ENCODE measurements around the gene FGF8. TPM values are rescaled to one million over a fixed set of nuclear protein-coding genes. Genes with fewer than 3 reads are reported as not detected.

The FGF8 gene
- total RNA-seq, 1 donor from 2014 or later: not detected

- intact Hi-C loops (cut with DNase I): loop anchor here (5.0 kb wide), 2 partner anchors 34 to 571 kb away; partner anchors contain the start of gene OGA
- ATAC-seq (no peak), DNase-seq (ENCODE audit: missing footprints) (no peak)
These were observed 7.8 kb upstream of the FGF8 start for GRCh38 chr10:101783736-101784118.

DNA sequence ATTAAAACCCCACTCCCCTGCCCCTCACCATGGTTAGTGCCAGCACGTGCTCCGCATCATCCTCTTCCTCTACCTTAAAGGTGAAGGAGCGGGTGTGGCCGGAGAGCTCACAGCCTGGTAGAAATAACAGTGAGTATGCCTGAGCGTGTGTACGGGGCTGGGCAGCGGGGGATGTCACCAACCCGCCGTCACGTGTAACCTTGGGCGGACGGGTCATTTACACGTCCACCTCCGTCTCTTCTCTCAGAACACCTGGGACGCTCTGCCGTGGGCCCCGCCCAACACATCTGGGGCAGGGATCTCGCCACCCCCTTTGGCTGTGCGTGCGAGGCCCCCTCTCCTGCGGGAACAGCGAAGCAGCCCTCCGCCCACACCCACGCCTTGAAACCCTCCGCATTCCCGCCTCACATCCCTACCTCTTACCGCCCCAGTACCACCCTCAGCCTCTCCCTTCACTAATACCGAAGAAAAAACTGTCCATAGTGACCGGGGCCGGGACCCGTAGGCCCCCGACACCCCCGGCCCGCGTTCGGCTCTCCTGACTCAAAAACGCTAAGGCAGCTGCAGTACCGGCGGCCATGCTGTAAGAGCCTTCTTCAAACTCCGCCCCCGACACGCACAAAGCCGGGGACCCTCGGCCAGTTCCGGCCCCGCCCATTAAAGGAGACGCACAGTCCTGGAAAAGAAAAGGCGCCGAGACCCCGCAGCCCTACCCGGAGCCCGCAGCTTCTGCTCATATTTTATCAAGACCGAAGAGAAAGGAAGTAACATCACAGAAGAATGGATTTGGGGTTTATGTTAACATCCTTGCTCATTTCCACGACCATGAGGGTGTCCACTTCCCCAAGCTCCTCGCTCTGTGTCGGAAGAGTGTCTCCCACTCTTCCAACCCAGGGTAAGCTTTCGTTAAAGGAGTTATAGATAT, 7.2 kb upstream of the FGF8 start, which contains the start of gene NPM3:
TSS of gene NPM3 (minus strand) at position 636 of the 925 bp plus-strand sequence. CDS start at position 580, 56 bp downstream.
- DNase-seq (ENCODE audit: missing footprints) (peak; percentile 92), ATAC-seq (peak; percentile 69)
- intact Hi-C loops (cut with DNase I): loop anchor here (5.0 kb wide), 2 partner anchors 34 to 571 kb away; partner anchors contain the start of gene OGA

DNA sequence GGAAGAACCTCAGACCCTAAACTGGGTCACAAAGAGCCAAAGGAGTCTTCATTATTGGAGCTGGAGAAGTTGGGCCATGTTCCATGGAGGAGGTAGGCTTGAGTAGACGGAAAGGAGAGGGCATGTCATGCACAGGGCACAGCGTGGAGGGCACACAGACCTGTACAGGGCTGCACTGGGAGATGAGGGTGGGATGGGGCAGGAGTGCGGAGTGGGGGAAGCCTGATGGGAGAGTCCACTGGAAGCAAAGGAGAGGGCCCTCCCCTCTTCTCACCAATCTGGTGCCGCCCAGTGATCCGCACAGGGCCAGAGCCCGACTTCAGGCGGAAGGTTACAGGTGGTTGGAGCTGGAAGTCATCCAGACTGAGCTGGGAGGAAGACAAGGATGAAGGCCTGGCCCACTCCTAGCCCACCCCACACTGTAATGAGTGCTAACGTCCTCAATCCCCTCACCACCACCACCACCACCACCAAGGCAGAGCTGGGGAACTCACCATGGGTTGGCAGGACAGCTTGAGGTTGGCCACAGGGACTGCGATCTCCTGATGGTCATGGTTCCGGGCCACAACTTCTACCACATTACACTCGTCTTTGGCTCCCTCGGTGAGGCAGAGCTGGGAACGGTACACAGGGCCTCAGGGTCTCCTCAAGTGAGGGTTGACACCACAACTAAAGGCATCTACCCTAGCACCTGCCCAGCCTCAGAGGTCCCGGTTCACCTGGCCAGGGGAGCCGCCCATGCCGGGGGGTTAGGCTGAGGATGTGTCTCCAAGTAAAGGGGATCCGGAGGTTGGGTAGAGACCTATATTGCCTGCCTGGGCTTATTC, 6.3 kb upstream of the FGF8 start:
- no peak for ATAC-seq
- no peak for DNase-seq (ENCODE audit: missing footprints)
- intact Hi-C loops (cut with DNase I): loop anchor here (5.0 kb wide), 2 partner anchors 35 to 570 kb away; partner anchors contain the start of gene OGA

GRCh38 chr10:101781655-101781983, 5.7 kb upstream of the FGF8 start:
- intact Hi-C loops (cut with DNase I): loop anchor here (5.0 kb wide), 2 partner anchors 36 to 569 kb away; partner anchors contain the start of gene OGA
- DNase-seq (ENCODE audit: missing footprints): no peak
- no peak for ATAC-seq

- ATAC-seq (no peak), DNase-seq (ENCODE audit: missing footprints) (peak; percentile 80)
- intact Hi-C loops (cut with DNase I): loop anchor here (1.0 to 5.0 kb wide), 3 partner anchors 36 to 569 kb away; partner anchors contain the start of gene OGA
These were observed 5.1 kb upstream of the FGF8 start for GRCh38 chr10:101780818-101781654.

DNA sequence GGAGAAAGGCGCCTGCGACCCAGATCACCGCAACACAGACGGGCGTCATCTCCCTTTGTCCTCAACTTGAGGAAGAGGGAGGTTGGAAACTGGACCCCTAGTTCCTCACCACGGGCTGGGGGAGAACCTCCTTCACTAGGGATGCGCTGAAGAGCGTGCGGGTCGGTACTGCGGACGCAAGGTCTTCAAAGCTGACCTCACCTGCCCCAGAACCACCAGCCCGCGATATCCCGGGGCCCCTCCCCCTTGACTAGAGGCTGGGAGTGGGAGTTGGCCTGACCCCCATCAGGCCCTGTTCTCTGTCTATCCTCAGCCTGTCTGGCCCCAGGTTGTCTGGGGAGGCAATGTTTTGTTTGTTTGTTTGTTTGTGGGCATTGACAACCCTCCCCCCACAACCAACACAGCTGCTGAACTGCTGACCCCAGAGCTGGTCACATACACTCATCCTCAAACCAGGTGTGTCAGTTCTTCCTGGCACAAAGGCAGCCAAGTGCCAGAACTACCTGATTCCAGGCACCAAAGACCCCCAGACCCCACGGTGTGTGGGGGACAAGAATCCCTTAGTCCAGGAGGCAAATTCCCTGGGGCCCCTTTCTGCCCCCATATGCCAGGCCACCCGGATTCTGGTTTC, 4.4 kb upstream of the FGF8 start:
- DNase-seq (ENCODE audit: missing footprints) (no peak), ATAC-seq (peak; percentile 3)
- intact Hi-C loops (cut with DNase I): loop anchor here (1.0 to 5.0 kb wide), 3 partner anchors 37 to 568 kb away; partner anchors contain the start of gene OGA

GRCh38 chr10:101779544-101780186, 3.8 kb upstream of the FGF8 start:
- intact Hi-C loops (cut with DNase I): loop anchor here (1.0 to 5.0 kb wide), 3 partner anchors 38 to 567 kb away; partner anchors contain the start of gene OGA
- DNase-seq (ENCODE audit: missing footprints) (peak; percentile 92), ATAC-seq (peak; percentile 76)

DNA sequence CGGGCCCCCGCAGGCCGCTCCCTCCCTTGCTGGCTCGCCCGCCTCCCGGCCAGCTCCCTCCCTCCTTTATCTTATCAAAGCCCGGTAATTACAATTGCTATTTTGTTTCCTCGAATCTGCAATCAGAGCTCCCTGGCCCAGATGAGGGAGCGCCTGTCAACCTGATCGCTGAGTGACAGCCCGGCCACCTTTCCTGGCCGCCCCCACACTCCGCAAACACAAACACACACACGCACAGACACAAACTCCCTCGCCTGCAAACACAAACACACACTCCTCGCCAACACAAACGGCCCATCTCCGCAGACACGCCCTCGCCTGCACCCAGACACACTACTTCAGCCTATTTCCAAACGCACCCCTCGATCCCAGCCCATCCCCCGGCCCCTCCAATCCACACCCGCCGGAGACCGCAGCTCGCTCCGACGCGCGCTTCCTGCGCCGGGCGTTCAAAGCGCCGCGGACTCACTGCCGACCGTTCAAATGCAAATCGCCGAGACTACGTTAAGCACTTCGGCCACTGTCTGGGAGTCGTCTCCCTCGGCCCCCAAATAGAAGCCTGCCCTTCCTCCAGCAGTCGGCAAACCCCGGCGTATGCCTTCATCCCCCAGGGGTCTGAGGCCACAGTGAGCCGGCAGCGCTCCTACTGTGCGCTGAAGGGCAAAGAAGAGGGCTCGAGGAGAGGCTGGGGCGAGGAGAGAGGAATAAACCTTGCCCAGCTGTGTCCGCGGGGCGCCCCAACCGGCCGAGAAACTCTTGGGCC, 3.0 kb upstream of the FGF8 start:
- intact Hi-C loops (cut with DNase I): no loop called here
- peak; percentile 71 for DNase-seq (ENCODE audit: missing footprints)
- ATAC-seq: no peak

GRCh38 chr10:101778151-101778780, 2.4 kb upstream of the FGF8 start:
- ATAC-seq: no peak
- DNase-seq (ENCODE audit: missing footprints): no peak
- intact Hi-C loops (cut with DNase I): no loop called here

DNA sequence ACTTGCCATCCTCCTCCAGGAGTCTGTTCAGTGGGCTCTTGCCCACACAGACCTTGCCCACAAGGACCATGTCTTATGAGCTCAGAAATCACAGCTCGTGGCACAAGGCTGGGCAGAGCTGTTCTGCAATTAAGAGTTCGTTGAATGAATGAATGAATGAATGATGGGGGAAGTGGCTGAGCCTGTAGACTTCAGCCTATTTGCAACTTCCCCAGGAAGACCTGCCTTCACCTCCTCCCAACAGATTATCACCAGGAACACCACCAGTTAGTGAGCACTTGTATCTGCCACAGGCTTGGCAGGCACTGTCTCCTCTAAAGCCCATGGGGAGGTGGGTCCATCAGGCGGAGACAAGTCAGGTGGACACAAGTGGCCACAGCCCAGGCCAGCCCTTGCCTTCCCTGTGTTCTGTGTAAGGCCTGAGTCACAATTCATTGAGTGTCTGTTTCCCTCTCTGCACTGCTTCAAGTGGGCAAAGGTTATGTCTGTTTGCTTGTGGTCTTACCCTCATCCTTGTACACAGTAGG, 1.8 kb upstream of the FGF8 start:
- no peak for DNase-seq (ENCODE audit: missing footprints)
- no peak for ATAC-seq
- intact Hi-C loops (cut with DNase I): no loop called here

DNA sequence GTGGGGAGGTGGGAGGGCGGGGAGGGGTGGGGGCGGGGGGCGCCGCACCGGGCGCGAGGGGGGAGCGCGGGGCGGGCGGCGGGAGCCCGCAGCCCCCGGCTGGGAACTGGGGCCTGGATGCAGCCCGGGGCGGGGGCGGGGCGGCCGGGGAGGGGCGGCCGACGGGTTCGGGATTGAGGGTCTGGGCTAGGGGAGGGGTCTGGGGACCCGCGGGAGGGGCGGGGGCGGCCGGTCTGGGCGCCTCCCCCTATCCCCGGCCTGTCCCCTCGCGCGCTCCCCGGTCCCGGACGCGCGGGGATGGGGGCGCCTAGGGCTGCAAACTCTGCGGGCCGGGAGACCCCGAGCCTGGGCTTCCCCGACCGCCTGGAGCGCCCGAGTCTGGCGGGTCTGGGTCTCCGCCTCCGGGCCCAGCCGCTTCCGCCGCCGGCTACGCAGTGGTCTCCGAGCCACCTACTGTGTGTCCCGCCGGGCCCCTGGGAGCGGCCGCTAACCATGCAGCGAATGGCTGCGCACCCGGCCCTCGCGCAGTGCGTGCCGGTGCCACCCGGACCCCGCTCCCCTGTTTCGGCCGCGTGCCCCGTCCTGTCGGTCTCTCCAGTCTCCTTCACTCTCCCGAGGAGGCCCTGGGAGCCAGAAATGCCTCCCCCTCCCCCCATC, 375 bp upstream of the FGF8 start:
- ATAC-seq: no peak
- intact Hi-C loops (cut with DNase I): no loop called here

GRCh38 chr10:101774589-101775272, 1.2 kb downstream of the FGF8 start:
- ATAC-seq: no peak
- intact Hi-C loops (cut with DNase I): no loop called here
- DNase-seq (ENCODE audit: missing footprints): no peak

More for the DNA sequence above, 375 bp upstream of the FGF8 start:
- DNase-seq (ENCODE audit: missing footprints): no peak

- intact Hi-C loops (cut with DNase I): no loop called here
- DNase-seq (ENCODE audit: missing footprints) (no peak), ATAC-seq (no peak)
These were observed 1.9 kb downstream of the FGF8 start for GRCh38 chr10:101773923-101774588.

DNA sequence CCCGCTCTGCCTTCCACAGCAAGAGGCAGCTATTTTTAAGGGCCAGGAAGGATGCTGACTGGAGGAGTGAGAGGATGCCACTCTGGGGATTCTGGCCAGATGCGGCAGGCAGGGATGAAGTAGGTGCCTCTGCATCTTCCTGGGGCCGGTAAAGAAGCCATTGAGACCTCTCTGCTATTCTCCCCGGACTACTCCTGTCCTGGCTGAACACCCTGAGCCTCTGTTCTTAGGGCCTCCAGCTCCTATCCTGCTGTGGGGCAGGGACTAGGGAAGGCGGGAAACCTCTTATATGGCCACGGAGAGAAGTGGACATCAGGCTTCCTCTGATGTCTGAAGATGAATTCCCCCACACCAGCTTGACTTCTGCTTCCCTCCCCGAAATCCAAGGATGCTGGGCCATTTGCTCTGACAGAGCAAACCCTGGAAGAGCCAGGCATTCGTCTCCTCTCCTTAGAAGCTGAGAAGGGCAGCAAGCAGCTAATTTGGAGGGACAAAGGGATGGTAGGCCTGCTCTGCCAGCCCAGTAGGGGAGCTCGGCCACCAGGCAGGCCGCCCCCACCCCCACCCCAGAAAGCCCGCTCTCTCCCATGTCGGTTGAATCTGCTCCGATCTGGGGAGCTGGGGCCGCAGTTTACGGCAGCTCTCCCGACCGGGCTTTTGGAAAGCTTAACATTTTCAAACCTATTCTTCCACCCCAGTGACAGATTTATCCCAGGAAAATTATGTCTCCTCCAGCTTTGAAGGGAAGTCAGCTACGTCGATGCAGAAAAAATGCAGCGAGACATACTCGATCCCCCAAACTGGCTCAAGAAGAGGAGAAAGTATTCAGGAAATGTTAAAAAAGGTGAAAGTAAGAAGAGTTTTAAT, 2.8 kb downstream of the FGF8 start:
- DNase-seq (ENCODE audit: missing footprints) (no peak), ATAC-seq (no peak)
- intact Hi-C loops (cut with DNase I): no loop called here

All from Right ventricle myocardium inferior (tissue), 1 donor.